Caco-2 (cell line): ENCODE data around the gene CAMK1D. TPM values are rescaled to one million over a fixed set of nuclear protein-coding genes. Genes with fewer than 3 reads are reported as not detected.

Source experiments
- BruUV-seq: library from RNA; stranded (reverse); fragments of 400-500 nt; replicated peaks from 2 replicates; lab custom pipeline; 2021; lab: Mats Ljungman, UMichigan
- CTCF ChIA-PET: fragments of 300-600 bp; sonication (Branson Sonifier 250); formaldehyde crosslinking; loops from one replicate; lab custom pipeline; 2022; ENCODE audit warnings: antibody characterized with exemption; lab: Charles Lee
- POLR2A ChIA-PET: fragments of 300-600 bp; sonication (Branson Sonifier 250); formaldehyde crosslinking; loops from one replicate; lab custom pipeline; 2022; ENCODE audit warnings: antibody characterized with exemption; lab: Charles Lee
- DNase-seq, 2 experiments: peaks; one replicate each; pipeline versions ENCODE4 v3.0.0 to v3.0.0-alpha.2; 2020 to 2022
- H3K27me3 ChIP-seq: replicated peaks from 2 replicates; pipeline ENCODE4 v1.6.0; 2011; ENCODE audit warnings: low read length; ENCODE audit not compliant: control insufficient read depth, insufficient read depth
- H3K36me3 ChIP-seq: 2 replicates; pipeline ENCODE4 v1.5.1; 2011; ENCODE audit warnings: low read length; ENCODE audit not compliant: control insufficient read depth, insufficient read depth
- H3K4me1 ChIP-seq: fragments of 250-450 bp; sonication (Bioruptor Pico); 2 replicates; pipeline ENCODE4 v1.5.1; 2020; ENCODE audit warnings: mild to moderate bottlenecking
- H3K4me3 ChIP-seq: 2 replicates; pipeline ENCODE4 v1.5.1; 2011; ENCODE audit warnings: low read depth, mild to moderate bottlenecking, control low read depth, low read length
- H3K9me3 ChIP-seq: fragments of 250-450 bp; sonication (Bioruptor Pico); 2 replicates; pipeline ENCODE4 v1.5.1; 2020; ENCODE audit warnings: mild to moderate bottlenecking, moderate library complexity
- H3K27ac Mint-ChIP-seq: one replicate; pipeline ENCODE4 v1.8.0; 2022; ENCODE audit warnings: mixed read lengths; ENCODE audit not compliant: unreplicated experiment
- H3K27me3 Mint-ChIP-seq: one replicate; pipeline ENCODE4 v1.8.0; 2022; ENCODE audit warnings: mixed read lengths; ENCODE audit not compliant: insufficient read depth, unreplicated experiment
- H3K36me3 Mint-ChIP-seq: one replicate; pipeline ENCODE4 v1.8.0; 2022; ENCODE audit warnings: mild to moderate bottlenecking, mixed read lengths; ENCODE audit not compliant: insufficient read depth, unreplicated experiment
- H3K4me1 Mint-ChIP-seq: one replicate; pipeline ENCODE4 v1.8.0; 2022; ENCODE audit warnings: low read depth, mixed read lengths; ENCODE audit not compliant: unreplicated experiment
- H3K4me3 Mint-ChIP-seq: one replicate; pipeline ENCODE4 v1.8.0; 2022; ENCODE audit warnings: mild to moderate bottlenecking, moderate library complexity, mixed read lengths; ENCODE audit not compliant: unreplicated experiment
- H3K9me3 Mint-ChIP-seq: one replicate; pipeline ENCODE4 v1.8.0; 2022; ENCODE audit warnings: mixed read lengths; ENCODE audit not compliant: unreplicated experiment
- intact Hi-C: fragments of 100-400 bp; cut with micrococcal nuclease; formaldehyde crosslinking; loops from one replicate; pipeline ENCODE4 v1.10.0; 2022; ENCODE audit not compliant: unreplicated experiment
- total RNA-seq: library from RNA; stranded (reverse); gene quantifications from 2 replicates; pipeline ENCODE4 v1.2.3, GENCODE V29; 2022
- TF ChIP-seq, protein P1 (sequence below), 2 experiments: fragments of 200-600 bp in 1 of 2; IDR thresholded peaks; 1 replicate in 1 of 2; 2 replicates in 1 of 2; pipeline versions ENCODE4 v1.5.1 to v1.8.0; 2011 to 2022; ENCODE audit warnings: antibody characterized with exemption in 1 of 2, control low read depth in 1 of 2, inconsistent platforms in 1 of 2, low read depth in 1 of 2, low read length in 1 of 2, mild to moderate bottlenecking in 1 of 2, moderate library complexity in 1 of 2; ENCODE audit not compliant: insufficient read depth in 1 of 2, severe bottlenecking in 1 of 2, unreplicated experiment in 1 of 2

The CAMK1D gene
- total RNA-seq, 1 experiment from 2014 or later = 10.9 TPM

DNA sequence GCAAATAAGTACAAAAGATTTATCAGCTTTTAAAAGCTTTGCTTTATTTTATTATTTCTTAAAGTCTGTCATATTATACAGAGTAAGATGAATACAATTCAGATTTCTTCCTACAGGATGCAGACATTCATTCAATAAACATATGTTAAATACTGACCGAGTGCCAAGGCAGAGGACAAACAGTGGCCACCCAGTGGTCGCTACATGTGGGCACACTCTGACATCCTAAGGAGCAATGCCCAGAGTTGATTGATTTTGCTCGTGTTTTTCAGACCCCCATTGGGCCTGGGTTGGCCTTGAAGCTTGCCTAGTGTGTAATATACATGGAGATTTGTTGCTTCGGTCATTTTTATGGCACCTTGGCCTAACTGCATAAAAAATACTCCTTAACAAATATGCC, 451.0 kb downstream of the CAMK1D start:
- Histone ChIP-seq H3K4me1 (no peaks in the 10 kb centered on the region), H3K9me3 (no peaks in the 10 kb centered on the region), H3K4me3 (no peak overlapping the region), H3K36me3 (no peaks in the 10 kb centered on the region), H3K27me3 (no peaks in the 10 kb centered on the region)
- TF ChIP-seq, protein P1, sequence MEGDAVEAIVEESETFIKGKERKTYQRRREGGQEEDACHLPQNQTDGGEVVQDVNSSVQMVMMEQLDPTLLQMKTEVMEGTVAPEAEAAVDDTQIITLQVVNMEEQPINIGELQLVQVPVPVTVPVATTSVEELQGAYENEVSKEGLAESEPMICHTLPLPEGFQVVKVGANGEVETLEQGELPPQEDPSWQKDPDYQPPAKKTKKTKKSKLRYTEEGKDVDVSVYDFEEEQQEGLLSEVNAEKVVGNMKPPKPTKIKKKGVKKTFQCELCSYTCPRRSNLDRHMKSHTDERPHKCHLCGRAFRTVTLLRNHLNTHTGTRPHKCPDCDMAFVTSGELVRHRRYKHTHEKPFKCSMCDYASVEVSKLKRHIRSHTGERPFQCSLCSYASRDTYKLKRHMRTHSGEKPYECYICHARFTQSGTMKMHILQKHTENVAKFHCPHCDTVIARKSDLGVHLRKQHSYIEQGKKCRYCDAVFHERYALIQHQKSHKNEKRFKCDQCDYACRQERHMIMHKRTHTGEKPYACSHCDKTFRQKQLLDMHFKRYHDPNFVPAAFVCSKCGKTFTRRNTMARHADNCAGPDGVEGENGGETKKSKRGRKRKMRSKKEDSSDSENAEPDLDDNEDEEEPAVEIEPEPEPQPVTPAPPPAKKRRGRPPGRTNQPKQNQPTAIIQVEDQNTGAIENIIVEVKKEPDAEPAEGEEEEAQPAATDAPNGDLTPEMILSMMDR (IDR thresholded peaks at IDR 0.05; ENCODE audit: insufficient read depth in 1 of 2, low read depth in 1 of 2, low read length in 1 of 2, severe bottlenecking in 1 of 2, unreplicated experiment in 1 of 2) = peak; percentile 16 to 38
- intact Hi-C loops = no loop called here
- Mint-ChIP-seq H3K9me3 (peaks cover 10% of the 10 kb centered on the region), H3K4me1 (no peaks in the 10 kb centered on the region), H3K27ac (no peak overlapping the region), H3K36me3 (no peaks in the 10 kb centered on the region), H3K27me3 (peaks cover 3% of the 10 kb centered on the region), H3K4me3 (no peak overlapping the region)
- ChIA-PET POLR2A (no interaction called here), CTCF (no interaction called here)
- no peak for DNase-seq
- no TSS peak for BruUV-seq

DNA sequence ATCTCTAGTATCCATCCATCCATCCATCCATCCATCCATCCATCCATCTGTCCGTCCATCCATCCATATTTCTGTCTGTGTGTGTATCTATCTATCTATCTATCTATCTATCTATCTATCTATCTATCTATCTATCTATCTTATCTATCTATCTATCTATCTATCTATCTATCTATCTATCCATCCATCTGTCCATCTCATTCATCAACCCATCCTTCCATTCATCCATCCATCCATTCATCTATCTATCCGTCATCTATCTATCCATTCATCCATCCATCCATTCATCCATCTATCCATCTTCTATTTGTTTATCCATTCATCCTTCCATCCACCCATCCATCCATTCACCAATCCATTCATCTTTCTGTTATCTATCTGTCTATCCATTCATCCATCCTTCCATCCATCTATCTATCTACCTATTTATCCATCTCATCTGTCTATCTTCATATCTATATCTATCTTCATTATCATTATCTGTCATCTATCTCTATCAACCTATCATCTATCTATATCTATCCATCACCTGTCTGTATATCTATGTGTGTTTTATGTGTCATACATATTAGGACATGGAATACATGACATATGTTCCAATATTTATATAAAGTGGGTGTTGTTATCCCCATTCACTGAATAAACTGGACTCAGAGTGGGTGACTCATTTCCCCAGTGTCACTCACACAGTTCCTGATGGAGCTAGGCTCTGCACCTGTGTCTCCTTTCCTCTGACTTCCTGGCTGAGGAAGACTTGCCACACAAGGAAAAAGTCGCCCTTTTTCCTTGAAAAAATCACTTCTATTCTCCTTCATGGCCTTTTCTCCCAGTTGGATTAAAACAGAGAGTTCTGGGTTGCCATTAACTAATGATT, 452.1 kb downstream of the CAMK1D start:
- Histone ChIP-seq H3K9me3 (no peaks in the 10 kb centered on the region), H3K27me3 (no peaks in the 10 kb centered on the region), H3K4me1 (no peaks in the 10 kb centered on the region), H3K36me3 (no peaks in the 10 kb centered on the region), H3K4me3 (no peak overlapping the region)
- Mint-ChIP-seq H3K36me3 (no peaks in the 10 kb centered on the region), H3K4me3 (no peak overlapping the region), H3K27me3 (peaks cover 3% of the 10 kb centered on the region), H3K4me1 (no peaks in the 10 kb centered on the region), H3K27ac (no peak overlapping the region), H3K9me3 (peaks cover 10% of the 10 kb centered on the region)
- TF ChIP-seq, protein P1 (IDR thresholded peaks at IDR 0.05; ENCODE audit: insufficient read depth in 1 of 2, low read depth in 1 of 2, low read length in 1 of 2, severe bottlenecking in 1 of 2, unreplicated experiment in 1 of 2) = no peak
- BruUV-seq = no TSS peak
- intact Hi-C loops = no loop called here
- CTCF ChIA-PET = interaction anchor here (1.0 kb wide), 1 partner anchor 83 kb away, joined by 3 read pairs; no protein-coding TSS in a partner anchor
- POLR2A ChIA-PET = no interaction called here
- DNase-seq = no peak

DNA sequence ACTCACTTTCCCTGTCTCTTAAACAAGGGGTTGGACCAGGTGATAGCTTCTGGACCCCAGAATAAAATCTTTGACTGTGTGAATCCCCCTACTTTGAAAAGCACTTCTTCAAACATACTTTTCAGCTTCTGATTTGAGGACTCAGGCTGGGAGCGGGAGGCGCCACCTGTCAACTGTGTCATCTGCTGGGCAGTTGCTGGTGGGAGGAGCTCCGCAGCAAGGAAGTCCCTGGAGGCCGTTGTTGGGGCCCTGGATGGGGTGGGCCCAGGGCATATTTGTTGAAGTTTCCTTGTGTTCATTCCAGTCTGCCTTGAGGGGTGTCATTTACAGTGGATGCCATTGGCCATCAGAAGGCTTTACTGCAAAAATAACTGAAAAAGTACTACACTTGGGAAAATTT, 454.4 kb downstream of the CAMK1D start:
- H3K4me3 ChIP-seq = no peak overlapping the region
- peaks cover 3% of the 10 kb centered on the region for H3K27me3 Mint-ChIP-seq
- TF ChIP-seq, protein P1 (IDR thresholded peaks at IDR 0.05; ENCODE audit: insufficient read depth in 1 of 2, low read depth in 1 of 2, low read length in 1 of 2, severe bottlenecking in 1 of 2, unreplicated experiment in 1 of 2) = no peak
- POLR2A ChIA-PET = no interaction called here
- H3K4me1 ChIP-seq = no peaks in the 10 kb centered on the region
- no peaks in the 10 kb centered on the region for H3K4me1 Mint-ChIP-seq
- DNase-seq = no peak
- no peaks in the 10 kb centered on the region for H3K36me3 ChIP-seq
- no peaks in the 10 kb centered on the region for H3K27me3 ChIP-seq
- no peaks in the 10 kb centered on the region for H3K9me3 ChIP-seq
- H3K4me3 Mint-ChIP-seq = no peak overlapping the region
- no TSS peak for BruUV-seq
- no peaks in the 10 kb centered on the region for H3K36me3 Mint-ChIP-seq
- peaks cover 10% of the 10 kb centered on the region for H3K9me3 Mint-ChIP-seq
- no peak overlapping the region for H3K27ac Mint-ChIP-seq
- intact Hi-C loops = no loop called here
- CTCF ChIA-PET = no interaction called here
